Activated T-helper 2 cell treated with anti-CD3 and anti-CD28 coated beads, Interferon-gamma antibody, Interleukin-2, Interleukin-4, amounts not matched to agents 10 μg/mL and 5 μg/mL and 100 μg/mL, durations not matched to agents 14 hours and 24 hours and 36 hours (primary cell): Measurements from ENCODE around the gene GREM1. TPM values are rescaled to one million over a fixed set of nuclear protein-coding genes. Genes with fewer than 3 reads are reported as not detected.

Source experiments
- DNase-seq: peaks from one replicate; pipeline ENCODE4 v3.0.0; 2021; ENCODE audit warnings: low spot score
- H3K27ac Mint-ChIP-seq: one replicate; pipeline ENCODE4 v1.8.0; 2021; ENCODE audit warnings: mixed read lengths
- H3K27me3 Mint-ChIP-seq: one replicate; pipeline ENCODE4 v1.8.0; 2021; ENCODE audit warnings: low read depth, mixed read lengths
- H3K36me3 Mint-ChIP-seq: one replicate; pipeline ENCODE4 v1.8.0; 2021; ENCODE audit warnings: low read depth, mixed read lengths
- H3K4me1 Mint-ChIP-seq: one replicate; pipeline ENCODE4 v1.8.0; 2021; ENCODE audit warnings: low read depth, mixed read lengths
- H3K4me3 Mint-ChIP-seq: one replicate; pipeline ENCODE4 v1.8.0; 2021; ENCODE audit warnings: low read depth, mild to moderate bottlenecking, moderate library complexity, mixed read lengths
- H3K9me3 Mint-ChIP-seq: one replicate; pipeline ENCODE4 v1.8.0; 2021; ENCODE audit warnings: mixed read lengths
- intact Hi-C: fragments of 100-400 bp; cut with micrococcal nuclease; formaldehyde crosslinking; loops from one replicate; pipeline ENCODE4 v1.15.1; 2023
- total RNA-seq: library from RNA; stranded (reverse); gene quantifications from 2 replicates; pipeline ENCODE4 v1.2.3, GENCODE V29; 2022

GREM1 gene
- total RNA-seq, 1 donor from 2014 or later = not detected

DNA sequence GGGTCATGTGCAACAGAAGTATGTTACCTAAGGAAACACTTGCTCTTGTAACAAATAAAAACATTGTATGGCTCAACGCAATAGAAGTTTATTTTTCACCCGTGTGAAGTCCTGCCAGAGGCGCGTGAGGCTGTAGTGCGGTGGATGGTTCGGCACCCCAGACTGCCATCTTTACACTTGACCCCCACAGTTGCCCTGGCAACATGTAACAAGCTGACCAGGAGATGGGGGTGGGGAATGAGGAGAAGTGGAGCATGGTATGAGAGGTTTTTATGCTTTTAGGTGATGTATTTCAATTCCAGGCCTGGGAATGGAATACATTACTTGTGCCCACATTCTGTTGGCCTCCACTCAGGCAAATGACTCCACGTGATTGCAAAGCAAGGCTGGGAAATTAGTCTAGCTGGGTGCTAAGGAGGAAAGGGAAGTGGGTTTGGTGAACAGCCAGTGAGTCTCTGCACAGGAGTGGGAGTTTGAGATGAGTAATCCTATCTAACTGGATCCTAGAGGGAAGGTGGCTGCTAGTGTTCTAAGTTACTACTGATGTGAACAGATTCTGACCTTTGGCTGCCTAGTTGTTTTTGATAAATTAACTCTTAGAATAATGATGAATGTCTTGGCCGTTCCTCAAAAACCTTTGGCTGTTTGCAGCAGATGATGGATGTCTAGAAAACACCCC is 33.8 kb upstream of the GREM1 start:
- Mint-ChIP-seq H3K36me3 (no peaks in the 10 kb centered on the region), H3K27ac (no peak overlapping the region), H3K27me3 (no peaks in the 10 kb centered on the region), H3K4me3 (no peak overlapping the region), H3K4me1 (peaks cover 9% of the 10 kb centered on the region), H3K9me3 (no peaks in the 10 kb centered on the region)
- DNase-seq = no peak
- intact Hi-C loops = no loop called here

DNA sequence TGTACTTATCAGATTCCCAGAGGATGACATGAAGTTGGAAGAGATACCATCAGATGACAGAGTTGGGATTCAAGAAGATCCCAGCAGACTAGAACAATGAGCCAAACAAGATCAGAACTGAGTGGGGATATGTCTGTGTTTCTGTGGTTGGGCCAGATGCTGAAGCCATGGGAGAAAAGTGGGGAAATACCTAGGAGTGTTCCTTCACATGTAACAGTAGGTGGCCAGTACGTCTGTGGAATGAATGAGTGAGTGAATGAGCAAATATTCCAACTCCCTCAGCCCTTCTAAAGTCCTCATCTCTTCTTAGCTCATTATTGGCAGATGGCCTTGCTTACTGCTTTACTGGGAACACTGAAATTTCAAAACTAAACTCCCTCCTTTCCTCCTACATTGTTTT is 32.2 kb upstream of the GREM1 start:
- Mint-ChIP-seq H3K4me1 (peaks cover 9% of the 10 kb centered on the region), H3K4me3 (no peak overlapping the region), H3K27me3 (no peaks in the 10 kb centered on the region), H3K9me3 (no peaks in the 10 kb centered on the region), H3K36me3 (no peaks in the 10 kb centered on the region), H3K27ac (no peak overlapping the region)
- intact Hi-C loops = no loop called here
- DNase-seq = no peak

DNA sequence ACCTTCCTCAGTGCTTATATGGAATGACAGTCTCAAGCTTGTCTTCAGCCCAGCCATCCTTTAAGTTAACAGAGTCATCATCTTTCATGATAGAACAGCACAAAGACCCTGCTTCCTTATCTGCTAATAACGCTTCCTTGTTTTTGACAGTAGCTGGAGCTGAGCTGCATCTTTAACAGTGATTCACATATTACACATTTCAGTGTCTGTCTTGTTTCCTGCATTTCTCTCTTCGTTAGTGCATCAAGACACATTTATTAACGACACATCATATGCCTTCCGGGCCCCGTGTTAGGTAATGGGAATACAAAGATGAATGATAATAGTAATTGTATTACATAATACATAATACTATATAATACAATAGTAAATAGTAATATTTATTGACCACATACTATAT is 30.2 kb upstream of the GREM1 start:
- Mint-ChIP-seq H3K27ac (no peak overlapping the region), H3K4me3 (no peak overlapping the region), H3K9me3 (no peaks in the 10 kb centered on the region), H3K27me3 (no peaks in the 10 kb centered on the region), H3K4me1 (peaks cover 9% of the 10 kb centered on the region), H3K36me3 (no peaks in the 10 kb centered on the region)
- intact Hi-C loops = no loop called here
- DNase-seq = no peak

DNA sequence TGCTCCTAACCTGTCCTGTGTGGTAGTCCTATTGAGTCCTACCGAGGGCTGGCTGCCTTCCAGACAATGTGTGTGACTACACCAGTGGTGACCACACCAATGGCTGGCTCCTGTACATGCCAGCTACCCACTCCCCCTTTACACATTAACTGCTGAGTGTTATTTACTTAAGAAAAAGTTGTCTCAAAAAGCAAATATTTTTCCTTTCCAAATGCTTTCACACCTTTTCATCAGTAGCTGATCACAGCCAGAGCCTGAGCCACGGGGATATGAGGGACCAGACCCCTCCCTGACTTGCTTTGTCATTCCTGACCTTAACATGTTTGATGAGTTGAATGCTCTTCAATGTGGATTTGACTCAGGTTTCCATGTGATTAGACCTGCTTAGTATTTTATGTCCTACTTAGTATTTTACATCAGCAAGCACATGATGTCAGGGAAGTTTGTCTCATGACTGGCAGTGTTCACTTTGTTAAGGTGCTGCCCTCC is 29.6 kb upstream of the GREM1 start:
- Mint-ChIP-seq H3K36me3 (no peaks in the 10 kb centered on the region), H3K27me3 (peaks cover 3% of the 10 kb centered on the region), H3K4me1 (peaks cover 9% of the 10 kb centered on the region), H3K9me3 (no peaks in the 10 kb centered on the region), H3K27ac (no peak overlapping the region), H3K4me3 (no peak overlapping the region)
- intact Hi-C loops = no loop called here
- no peak for DNase-seq

DNA sequence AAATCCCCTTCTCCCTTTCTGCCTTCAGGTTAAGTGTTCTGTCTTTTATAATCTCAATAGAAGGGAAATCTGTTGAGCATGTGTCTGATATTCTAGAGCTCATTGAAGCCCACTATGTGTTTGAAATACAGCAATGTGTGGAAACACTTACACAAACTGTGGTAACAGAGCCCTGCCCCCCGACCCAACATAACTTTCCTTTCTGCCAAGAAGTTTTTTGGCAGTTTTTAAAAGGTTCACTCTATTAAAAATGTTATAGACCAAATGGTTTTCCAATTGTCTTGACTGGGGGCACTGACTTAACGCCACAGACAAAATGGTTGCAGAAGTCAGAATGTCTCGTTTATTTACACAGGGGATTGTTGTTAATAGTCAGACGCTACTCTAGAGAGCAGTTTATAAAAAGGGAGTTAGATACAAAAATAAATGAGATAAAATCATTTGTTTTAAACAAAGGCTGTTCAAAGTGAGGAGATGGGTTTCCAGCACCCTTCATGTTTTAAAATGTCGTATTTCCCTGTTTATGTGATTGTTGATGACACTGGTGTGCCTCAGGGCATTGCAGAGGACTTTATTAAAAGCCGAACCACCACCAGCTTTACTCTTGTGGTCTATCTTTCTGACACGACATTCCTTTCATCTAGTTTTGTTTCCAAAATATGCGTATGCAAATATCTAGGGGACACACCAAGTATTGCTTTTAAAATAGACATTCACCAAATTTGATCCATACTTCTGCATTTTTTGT is 26.7 kb upstream of the GREM1 start:
- intact Hi-C loops = no loop called here
- no peak for DNase-seq
- Mint-ChIP-seq H3K27ac (no peak overlapping the region), H3K4me3 (no peak overlapping the region), H3K27me3 (peaks cover 5% of the 10 kb centered on the region), H3K36me3 (no peaks in the 10 kb centered on the region), H3K4me1 (no peaks in the 10 kb centered on the region), H3K9me3 (no peaks in the 10 kb centered on the region)

DNA sequence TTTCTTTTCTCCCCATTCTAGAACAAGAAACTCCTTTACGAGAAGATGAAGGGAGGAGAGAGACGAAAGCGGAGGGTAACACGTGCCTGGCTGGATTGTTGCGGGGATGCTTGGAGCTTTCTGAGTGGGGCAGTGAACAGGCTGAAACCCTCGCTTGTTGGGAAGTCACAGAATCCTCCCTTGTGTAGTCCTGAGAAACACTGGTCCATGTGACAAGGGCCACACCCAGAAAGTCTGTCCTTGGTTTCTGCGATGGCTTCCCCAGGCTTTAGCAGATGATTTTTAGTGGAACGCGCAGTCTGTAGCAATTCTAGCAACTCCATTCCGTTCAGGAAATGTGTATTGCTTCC is 26.1 kb upstream of the GREM1 start:
- no peaks in the 10 kb centered on the region for H3K9me3 Mint-ChIP-seq
- no peak overlapping the region for H3K27ac Mint-ChIP-seq
- intact Hi-C loops = no loop called here
- no peak for DNase-seq
- H3K27me3 Mint-ChIP-seq = peaks cover 5% of the 10 kb centered on the region
- H3K36me3 Mint-ChIP-seq = no peaks in the 10 kb centered on the region
- no peaks in the 10 kb centered on the region for H3K4me1 Mint-ChIP-seq
- no peak overlapping the region for H3K4me3 Mint-ChIP-seq

DNA sequence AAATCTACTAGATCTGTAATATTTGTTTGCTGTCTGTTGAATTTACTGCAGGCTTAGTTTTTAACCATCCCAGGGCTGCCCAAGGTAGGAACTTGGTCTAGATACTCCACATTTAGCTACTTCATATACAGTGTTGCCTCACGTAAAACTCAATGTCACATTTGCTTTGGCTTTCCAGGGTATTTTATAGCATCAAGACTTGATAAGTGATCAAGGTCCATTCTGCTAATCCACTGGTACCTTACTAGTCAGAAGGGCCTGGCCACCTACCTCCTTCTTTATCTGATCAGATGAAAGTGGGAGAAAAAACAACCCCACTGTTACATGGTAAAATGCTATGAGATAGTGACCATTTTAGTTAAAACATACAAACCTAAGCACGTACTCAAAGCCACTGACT is 25.5 kb upstream of the GREM1 start:
- no peak for DNase-seq
- H3K36me3 Mint-ChIP-seq = no peaks in the 10 kb centered on the region
- peaks cover 5% of the 10 kb centered on the region for H3K27me3 Mint-ChIP-seq
- H3K27ac Mint-ChIP-seq = no peak overlapping the region
- no peaks in the 10 kb centered on the region for H3K4me1 Mint-ChIP-seq
- intact Hi-C loops = no loop called here
- no peaks in the 10 kb centered on the region for H3K9me3 Mint-ChIP-seq
- no peak overlapping the region for H3K4me3 Mint-ChIP-seq

DNA sequence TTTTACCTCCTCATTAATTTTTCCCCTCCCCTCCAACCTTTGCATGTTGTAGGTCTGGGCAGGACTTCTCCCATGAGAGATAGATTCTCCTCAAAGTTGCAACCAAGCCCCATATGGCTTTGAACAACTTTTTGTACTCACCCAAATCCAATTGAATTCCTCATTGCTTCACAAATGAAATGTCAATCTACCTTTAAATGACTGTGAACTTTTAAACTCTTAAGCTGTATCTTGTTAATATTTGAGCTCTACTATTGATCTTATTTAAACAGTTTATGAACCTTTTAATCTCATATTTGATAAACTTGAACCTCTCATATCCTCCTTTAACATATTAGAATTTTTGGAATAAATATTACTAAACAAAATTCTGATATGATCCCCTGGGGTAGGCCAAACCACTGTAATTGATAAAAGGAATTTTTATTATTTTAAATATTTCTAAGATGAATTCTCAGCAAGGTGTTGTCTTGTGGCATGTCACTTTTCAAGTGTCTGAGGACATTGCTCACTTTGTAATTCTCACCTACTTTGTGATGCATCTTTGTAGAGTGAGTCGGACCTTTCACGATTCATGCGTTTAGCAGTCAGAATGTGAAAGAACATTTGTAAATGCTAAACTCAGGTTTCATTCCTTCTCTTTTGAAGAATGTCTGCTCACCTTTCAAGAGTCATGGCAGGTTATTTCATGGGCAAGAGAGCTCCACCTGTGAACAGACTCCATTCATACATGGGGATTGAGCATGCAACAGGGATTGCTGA is 23.4 kb upstream of the GREM1 start:
- no peaks in the 10 kb centered on the region for H3K36me3 Mint-ChIP-seq
- H3K4me1 Mint-ChIP-seq = no peaks in the 10 kb centered on the region
- intact Hi-C loops = no loop called here
- no peak for DNase-seq
- H3K9me3 Mint-ChIP-seq = no peaks in the 10 kb centered on the region
- H3K4me3 Mint-ChIP-seq = no peak overlapping the region
- peaks cover 5% of the 10 kb centered on the region for H3K27me3 Mint-ChIP-seq
- no peak overlapping the region for H3K27ac Mint-ChIP-seq

DNA sequence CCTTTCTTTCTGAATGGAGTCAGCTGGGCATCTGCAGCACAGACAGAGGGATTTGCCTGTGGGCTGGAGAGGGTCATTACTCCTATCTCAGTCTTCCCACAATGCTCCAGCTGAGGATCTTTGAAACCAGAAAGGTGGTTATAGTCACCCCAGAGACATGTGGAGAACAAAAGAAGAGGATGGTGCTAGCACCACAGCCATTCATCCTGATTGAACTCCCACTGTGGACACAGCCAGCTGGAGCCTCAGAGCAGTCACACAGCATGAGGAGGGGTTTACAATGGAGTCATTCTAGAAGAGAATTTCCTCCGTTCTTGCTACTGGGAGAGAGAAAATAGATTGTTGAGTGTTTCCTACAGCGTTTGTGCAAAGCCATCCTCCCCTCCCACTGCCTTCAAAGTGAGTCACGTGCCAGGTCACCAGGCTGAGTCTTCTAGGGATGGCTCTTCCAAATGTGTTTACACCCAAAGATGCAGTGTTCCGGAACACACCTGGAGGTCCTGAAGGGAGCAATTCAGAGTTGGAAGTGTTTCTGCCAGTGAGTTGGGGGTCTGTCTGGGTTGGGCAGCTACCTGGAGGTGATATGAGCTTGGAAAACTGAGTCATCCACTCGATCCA is 18.9 kb upstream of the GREM1 start:
- H3K36me3 Mint-ChIP-seq = no peaks in the 10 kb centered on the region
- intact Hi-C loops = no loop called here

DNA sequence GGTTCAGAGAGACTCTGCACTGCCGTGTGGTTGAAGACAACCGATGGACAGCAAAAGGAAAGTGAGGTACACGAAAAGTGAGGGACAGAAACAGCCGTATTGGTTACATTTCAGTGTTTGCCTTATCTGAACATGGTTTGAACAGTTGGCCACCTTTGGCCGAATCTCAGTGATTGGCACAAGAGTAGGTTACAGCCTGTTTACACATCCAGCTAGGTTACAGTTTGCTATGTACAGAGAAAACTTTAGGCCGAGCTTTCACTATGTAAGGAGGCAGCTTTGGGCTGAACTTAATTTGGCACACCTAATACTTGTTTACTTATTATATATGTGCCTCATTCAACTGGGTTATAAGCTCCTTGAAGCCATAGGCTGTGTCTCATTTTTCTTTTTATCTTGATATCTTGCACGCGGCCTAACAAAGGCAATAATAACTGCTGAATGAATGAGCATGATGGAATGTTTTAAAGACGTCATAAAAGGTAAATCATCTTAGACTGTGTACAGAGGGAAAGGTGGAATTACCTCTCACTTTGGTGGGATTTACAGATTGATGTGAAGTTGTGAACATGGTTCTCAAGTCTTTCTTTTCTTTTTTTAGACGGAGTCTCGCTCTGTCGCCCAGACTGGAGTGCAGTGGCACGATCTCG is 17.2 kb upstream of the GREM1 start:
- no peak for DNase-seq
- Mint-ChIP-seq H3K4me3 (no peak overlapping the region), H3K9me3 (no peaks in the 10 kb centered on the region), H3K27me3 (peaks cover 22% of the 10 kb centered on the region), H3K36me3 (no peaks in the 10 kb centered on the region), H3K27ac (no peak overlapping the region), H3K4me1 (no peaks in the 10 kb centered on the region)
- intact Hi-C loops = no loop called here

More for the DNA sequence above, 18.9 kb upstream of the GREM1 start:
- H3K4me3 Mint-ChIP-seq = no peak overlapping the region
- no peak for DNase-seq
- no peaks in the 10 kb centered on the region for H3K9me3 Mint-ChIP-seq
- peaks cover 11% of the 10 kb centered on the region for H3K27me3 Mint-ChIP-seq
- H3K27ac Mint-ChIP-seq = no peak overlapping the region
- no peaks in the 10 kb centered on the region for H3K4me1 Mint-ChIP-seq

DNA sequence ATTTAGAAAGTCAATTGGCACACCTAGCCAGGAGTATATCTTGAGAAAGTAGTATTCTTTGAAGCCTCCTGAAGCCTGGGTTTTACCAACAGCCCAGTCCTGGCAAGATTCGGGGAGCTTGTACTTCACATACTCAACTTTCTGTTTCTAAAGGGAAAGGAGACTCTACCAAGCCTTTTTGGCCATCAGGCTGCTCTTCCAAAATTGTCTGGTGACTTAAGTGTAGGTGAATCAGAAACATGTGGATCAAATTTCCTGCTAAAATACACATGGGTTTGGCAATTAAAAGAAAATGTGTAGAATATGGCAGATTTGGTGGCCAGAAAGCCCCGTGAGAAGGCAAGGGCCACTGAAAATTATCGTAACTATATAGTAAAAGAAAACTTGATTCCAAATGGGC is 15.9 kb upstream of the GREM1 start:
- Mint-ChIP-seq H3K27me3 (peaks cover 28% of the 10 kb centered on the region), H3K27ac (no peak overlapping the region), H3K4me3 (no peak overlapping the region), H3K4me1 (no peaks in the 10 kb centered on the region), H3K36me3 (no peaks in the 10 kb centered on the region), H3K9me3 (no peaks in the 10 kb centered on the region)
- no peak for DNase-seq
- intact Hi-C loops = no loop called here

DNA sequence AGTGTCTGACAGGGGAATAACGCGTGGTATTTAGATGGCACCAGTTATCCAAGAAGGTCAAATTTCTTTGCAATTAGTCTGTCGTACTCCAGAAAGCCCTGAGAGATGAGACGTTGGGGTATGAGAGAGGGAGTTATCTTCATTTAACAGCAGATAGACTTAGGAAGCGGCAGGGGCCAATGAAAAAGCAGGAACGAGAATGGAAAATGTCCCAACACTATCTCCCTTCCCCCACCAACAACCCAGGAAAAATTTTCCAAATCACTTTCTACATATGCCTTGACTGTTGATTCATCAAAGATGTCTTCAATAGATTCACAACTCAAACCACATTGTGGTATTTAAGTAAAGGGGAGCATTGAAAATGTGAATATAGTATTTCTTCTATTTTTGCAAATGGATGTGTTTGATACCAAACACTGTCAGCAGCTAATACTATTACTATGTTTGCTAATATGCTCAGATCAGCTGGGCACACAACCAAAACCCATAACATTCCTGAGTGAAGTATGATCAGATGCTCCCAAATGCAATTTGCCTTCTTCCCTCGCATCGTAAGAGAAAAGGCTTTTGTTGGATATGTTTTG is 13.3 kb upstream of the GREM1 start:
- Mint-ChIP-seq H3K27ac (no peak overlapping the region), H3K4me1 (no peaks in the 10 kb centered on the region), H3K4me3 (no peak overlapping the region), H3K27me3 (peaks cover 43% of the 10 kb centered on the region), H3K9me3 (no peaks in the 10 kb centered on the region), H3K36me3 (no peaks in the 10 kb centered on the region)
- intact Hi-C loops = no loop called here
- no peak for DNase-seq
